NCI-H128 (cell line): ENCODE data around the gene TRAF3IP3.

Source experiments
- DNase-seq: peaks from one replicate; lab custom pipeline; 2025; ENCODE audit not compliant: unreplicated experiment; lab: John Stamatoyannopoulos, UW

Gene TRAF3IP3

GRCh38 chr1:209766051-209766450 is 10.2 kb downstream of the TRAF3IP3 start:
- no peak for DNase-seq

GRCh38 chr1:209767096-209767495 is 11.2 kb downstream of the TRAF3IP3 start:
- DNase-seq = no peak

DNA sequence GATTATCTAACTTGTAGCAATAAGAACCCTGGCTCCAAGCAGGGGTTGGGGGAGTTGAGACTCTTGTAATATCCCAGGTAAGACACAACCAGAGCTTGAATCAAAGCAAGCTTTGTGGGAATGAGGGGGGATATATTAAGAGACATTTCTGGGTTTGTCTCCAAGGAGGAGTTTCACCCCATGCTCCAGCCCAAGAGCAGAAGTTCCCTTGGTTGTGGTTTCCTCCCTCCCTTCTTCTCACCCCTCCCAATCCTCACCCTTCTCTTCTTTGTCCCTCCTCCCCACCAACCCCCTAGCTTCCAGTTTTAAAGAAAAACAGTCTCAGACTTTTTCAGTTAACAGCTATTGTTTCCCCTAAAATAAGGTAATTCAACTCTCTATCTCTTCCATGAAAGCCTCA is 11.9 kb downstream of the TRAF3IP3 start:
- DNase-seq = no peak

- DNase-seq = no peak
Observed at GRCh38 chr1:209768354-209768774, 12.5 kb downstream of the TRAF3IP3 start.

DNA sequence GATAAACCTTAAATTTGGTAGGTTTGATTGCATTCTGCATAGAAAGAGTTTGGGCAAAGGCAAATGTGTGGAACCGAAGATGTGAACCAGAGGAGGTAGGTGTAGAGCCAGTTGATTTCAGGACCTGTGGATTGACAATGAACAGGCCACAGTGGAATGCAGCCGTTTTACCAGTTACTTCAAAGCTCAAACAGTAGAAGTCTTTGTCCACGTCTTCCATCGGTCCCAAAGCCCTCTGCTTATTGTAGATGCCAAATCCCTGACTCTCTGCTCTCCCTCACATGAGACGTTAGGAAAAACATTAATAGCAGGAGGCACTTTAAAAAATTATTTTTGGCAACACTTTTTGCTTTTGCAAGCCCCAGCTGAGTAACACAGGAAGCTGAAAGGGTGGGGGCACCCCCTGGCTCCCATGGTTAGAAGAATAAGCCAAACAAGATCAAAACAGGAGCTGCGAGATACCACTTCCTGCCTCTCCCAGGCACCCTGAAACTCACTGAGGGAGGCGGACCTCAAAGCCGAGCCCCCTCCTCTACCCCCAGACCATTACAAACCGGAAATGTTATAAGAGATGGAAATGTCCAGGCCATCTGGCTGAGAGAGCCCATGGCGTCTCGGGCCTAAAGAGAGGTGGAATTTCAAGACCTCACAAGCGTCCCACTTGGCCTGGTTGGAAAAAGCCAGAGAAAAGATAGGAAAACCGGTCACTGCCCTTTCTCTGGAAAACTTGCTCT is 13.5 kb downstream of the TRAF3IP3 start:
- no peak for DNase-seq

DNA sequence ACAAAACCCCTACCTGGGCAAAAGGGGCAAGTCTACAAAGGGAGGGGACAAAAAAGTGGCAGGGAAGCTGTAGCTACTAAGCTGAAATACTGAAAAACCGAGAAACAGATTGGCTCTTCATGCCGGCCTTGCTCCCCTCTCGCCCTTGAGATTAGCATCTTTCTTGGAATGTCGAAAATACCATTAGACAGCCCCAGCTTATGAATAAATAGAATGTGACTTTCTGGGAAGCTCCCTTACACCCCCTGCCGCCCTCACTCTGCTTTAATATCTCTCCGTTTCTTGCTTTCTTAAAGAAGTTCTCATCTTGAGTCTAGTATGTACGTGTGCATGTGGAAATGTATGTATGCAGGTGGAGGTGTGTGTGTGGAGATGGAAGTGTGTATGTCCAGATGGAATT is 14.1 kb downstream of the TRAF3IP3 start:
- no peak for DNase-seq

- no peak for DNase-seq
Observed at GRCh38 chr1:209770636-209771415, 15.0 kb downstream of the TRAF3IP3 start.

DNA sequence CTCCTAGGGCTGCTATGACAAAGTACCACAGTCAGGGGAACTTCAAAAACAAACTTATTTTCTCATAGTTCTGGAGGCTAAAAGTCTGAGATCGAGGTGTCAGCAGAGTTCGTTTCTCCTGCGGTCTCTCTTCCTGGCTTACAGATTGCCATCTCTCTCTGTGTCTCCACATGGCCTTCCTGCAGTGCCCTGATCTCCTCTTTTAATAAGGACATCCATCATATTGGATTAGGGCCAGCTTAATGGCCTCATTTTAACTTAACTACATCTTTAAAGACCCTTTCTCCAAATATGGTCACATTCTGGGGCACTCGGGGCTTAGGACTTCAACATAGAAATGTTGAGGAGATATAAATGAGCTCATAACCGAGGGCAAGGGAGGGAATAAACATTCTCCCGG is 16.3 kb downstream of the TRAF3IP3 start:
- no peak for DNase-seq

GRCh38 chr1:209774592-209774991 is 18.7 kb downstream of the TRAF3IP3 start:
- DNase-seq = no peak

DNA sequence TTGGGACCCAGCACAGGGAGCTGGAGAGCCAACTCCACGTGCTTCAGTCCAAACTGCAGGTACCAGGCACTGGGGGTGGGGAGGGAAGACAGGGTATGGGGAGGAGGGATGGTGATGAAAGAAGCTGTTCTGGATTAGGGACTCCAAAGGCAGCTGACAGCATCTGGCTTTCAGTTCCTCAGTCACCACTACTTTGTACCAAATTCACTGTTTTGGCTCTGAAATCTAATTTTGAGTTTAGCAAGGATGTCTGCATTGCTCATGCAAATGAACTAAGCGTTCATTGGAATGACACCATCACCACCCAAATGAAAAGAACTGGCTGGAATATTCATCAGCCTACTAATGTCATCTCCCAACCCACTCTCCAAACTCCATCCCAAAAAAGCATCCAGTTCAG is 19.8 kb downstream of the TRAF3IP3 start:
- no peak for DNase-seq

DNA sequence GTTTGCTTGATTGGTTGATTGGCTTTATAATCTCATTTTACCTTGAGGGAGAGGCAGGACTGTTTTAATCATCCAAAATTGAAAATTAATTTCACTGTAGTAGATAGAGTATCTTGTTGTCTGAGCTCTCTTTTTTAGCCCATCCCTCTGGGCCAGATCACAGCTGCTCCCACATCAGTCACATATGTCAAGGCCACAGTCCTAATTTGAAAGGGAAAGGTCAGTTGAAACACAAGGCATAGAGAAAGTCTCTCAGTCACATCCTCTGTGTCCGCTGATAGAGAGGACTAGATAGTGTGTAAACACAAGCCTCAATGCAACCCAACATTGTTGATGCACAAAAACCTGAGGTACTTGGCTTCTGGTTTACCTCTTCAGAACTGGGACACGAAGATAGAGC is 21.7 kb downstream of the TRAF3IP3 start:
- no peak for DNase-seq

DNA sequence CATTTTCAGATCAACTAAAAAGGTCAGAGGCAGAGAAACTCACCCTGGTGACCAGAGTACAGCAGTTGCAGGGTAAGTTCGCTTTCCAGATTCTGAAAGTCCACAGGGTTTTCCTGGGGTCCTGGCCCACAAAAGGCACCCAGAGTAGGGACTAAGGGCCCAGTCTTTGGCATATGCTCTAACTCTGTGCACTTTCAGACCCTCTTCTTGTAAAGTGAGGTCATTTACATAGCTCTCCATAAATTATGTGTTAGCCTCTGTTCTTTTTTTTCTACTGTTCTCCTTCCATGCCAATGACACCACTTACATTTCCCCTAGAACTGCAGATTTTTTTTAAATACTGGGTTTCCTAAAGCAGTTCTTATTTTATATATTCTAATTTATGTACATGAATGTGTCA is 22.2 kb downstream of the TRAF3IP3 start:
- DNase-seq = no peak

GRCh38 chr1:209780268-209780667 is 24.4 kb downstream of the TRAF3IP3 start:
- DNase-seq = no peak

GRCh38 chr1:209783386-209783785 is 27.5 kb downstream of the TRAF3IP3 start:
- no peak for DNase-seq

DNA sequence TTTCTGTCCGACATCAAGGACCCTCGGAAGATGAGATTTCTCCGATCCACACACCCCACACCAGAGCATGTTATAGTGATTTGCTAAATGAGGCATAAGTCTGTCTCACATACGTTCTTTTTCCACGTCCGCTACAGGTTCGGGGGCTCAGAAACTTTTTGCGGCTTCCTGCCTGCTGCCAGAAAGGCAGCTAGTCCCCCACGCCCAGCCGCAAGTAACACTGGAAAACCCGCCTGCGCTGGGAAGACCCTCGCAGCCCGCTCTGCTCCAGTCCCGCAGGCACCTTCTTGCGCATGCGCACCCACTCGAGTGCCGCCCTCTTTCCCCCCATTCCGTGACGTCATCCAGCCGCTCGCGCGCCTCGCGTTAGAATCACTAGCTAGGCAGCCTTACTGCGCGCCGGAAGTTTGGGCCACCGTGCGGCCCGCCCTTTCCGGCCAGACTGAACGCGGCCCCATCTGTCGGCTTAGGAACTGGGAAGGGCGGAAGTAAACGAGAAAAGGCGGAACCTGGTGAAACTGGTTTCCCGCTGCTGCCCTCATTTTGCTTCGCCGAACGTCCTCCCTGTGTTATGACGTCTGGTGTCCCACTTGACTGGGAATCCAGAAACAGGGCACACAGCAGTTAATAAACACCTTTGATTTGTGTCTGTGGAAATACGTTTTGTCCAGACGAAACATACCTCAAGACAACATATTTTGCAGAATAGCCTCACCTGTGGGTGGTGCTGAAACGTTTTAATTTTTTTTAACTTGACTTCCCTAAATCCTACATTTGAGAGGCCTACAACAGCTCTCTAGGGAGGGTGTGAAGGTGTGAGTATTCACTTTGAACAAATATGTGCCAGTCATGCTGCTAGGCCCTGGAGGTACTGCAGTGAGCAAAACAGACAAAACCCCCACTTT is 28.7 kb downstream of the TRAF3IP3 start, which contains the start of gene C1orf74:
C1orf74 (minus strand) TSS at position 295 of the 905 bp plus-strand sequence. CDS start 925 bp downstream, outside the sequence.
- DNase-seq = peak; percentile 98

- no peak for DNase-seq
Observed at GRCh38 chr1:209785592-209785991, 29.7 kb downstream of the TRAF3IP3 start.

DNA sequence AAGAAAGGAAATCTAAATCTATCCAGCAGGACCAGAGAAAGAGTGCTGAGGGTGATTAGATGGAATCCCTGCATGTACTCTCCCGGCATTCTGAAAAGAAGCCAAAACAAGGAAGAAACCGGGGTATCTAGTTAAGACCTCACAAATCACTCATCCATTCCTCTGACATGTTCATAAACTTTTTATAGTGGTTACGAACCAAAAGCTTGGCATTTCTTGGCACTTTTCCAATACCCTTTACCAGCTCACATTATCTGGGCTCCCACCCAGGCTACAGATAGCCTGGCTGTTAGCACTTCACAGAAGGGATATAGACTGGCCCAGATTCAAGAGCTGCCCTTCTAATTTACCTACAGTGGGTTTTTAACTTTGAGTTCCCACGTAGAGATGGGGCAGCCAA is 30.3 kb downstream of the TRAF3IP3 start:
- no peak for DNase-seq

DNA sequence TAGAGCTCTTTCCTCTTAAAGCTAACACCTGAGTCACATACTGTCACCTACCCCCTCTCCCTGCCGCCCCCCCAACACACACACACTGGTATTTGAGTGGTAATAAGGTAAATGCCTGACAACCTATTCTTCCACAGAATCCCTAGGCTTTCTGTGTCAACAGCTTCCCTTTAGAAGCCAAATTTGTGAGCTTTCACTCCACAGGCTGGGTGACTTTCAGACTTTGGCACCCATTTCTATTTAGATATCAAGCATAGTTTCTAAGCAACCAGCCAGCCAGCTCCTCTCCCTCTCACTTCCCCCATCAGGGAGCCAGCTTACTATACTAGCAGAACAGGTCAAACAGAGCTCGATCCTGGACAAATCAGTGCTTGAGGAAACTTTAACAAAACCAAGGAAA is 31.7 kb downstream of the TRAF3IP3 start:
- no peak for DNase-seq

- no peak for DNase-seq
Observed at GRCh38 chr1:209789245-209789644, 33.4 kb downstream of the TRAF3IP3 start.

DNA sequence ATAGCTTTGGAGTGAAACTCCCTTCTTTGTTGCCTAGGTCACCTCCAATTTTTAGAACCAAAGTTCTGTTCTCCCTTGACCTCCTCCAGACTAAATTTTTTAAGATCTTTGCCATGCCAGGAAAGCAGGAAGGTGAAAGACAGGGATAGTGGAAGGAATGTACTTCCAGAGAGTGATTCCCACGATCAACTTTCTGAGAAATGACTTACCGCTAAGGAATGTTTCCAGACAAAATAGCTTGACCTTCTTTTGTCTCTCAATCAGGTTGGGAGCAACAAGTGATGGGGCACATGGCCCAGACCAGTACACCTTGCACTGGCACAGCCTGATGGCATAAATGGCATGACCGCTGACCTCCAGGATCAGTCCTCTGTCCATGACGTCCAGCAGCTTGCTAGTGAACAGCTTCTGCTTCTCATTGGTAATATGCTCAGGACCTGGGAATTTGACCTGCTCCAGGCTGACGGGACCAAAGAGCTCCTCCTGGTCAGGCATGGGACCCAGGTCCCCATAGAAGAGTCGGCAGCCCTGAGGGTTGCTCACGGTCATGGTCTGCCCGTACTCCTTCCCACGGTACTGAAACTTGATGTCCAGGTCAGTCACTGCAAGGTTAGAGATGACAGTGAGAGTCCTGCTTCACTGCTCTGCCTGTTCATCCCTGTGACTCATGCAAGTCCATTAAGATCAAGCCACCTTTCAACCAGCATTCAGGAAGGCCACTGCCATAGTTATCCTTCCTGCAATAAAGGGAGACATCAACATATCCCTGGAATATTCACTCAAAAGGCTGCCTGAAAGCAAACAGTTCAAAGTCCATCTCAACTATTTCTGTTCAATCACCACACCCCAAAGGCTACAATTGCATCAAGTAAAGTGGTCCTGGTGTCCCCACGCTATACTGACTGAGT is 34.7 kb downstream of the TRAF3IP3 start:
- no peak for DNase-seq
